ENCODE measurements around the gene RTKN2.

Gene RTKN2

GRCh38 chr10:62195675-62195926 lies 73.0 kb downstream of the RTKN2 start:
- H4K20me1 ChIP-seq (ENCODE audit: insufficient read depth), result no peaks in the 10 kb centered on the region
- no peaks in the 10 kb centered on the region for H3K27me3 ChIP-seq (ENCODE audit: insufficient read depth, low read depth)
- TF ChIP-seq, protein P1, sequence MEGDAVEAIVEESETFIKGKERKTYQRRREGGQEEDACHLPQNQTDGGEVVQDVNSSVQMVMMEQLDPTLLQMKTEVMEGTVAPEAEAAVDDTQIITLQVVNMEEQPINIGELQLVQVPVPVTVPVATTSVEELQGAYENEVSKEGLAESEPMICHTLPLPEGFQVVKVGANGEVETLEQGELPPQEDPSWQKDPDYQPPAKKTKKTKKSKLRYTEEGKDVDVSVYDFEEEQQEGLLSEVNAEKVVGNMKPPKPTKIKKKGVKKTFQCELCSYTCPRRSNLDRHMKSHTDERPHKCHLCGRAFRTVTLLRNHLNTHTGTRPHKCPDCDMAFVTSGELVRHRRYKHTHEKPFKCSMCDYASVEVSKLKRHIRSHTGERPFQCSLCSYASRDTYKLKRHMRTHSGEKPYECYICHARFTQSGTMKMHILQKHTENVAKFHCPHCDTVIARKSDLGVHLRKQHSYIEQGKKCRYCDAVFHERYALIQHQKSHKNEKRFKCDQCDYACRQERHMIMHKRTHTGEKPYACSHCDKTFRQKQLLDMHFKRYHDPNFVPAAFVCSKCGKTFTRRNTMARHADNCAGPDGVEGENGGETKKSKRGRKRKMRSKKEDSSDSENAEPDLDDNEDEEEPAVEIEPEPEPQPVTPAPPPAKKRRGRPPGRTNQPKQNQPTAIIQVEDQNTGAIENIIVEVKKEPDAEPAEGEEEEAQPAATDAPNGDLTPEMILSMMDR (conservative IDR thresholded peaks at IDR 0.05; ENCODE audit: low read depth, low read length), result no peak
- no peak overlapping the region for H3K27ac ChIP-seq
- no peak overlapping the region for H3K4me2 ChIP-seq
- H3K36me3 ChIP-seq (ENCODE audit: insufficient read depth), result no peaks in the 10 kb centered on the region
- H3K4me1 ChIP-seq (ENCODE audit: low read depth, poor library complexity, severe bottlenecking), result peaks cover 18% of the 10 kb centered on the region
- no peaks in the 10 kb centered on the region for H3K79me2 ChIP-seq (ENCODE audit: insufficient read depth, low read depth)
- no peak overlapping the region for H2AFZ ChIP-seq (ENCODE audit: low read depth)
- no peak overlapping the region for H3K9ac ChIP-seq
- H3K4me3 ChIP-seq (IDR thresholded peaks at IDR 0.05; ENCODE audit: insufficient read depth, low read depth, low read length), result no peak overlapping the region

- TF ChIP-seq, protein P1 (conservative IDR thresholded peaks at IDR 0.05; ENCODE audit: low read depth, low read length), result no peak
- no peak overlapping the region for H3K4me2 ChIP-seq
- no peak overlapping the region for H3K27ac ChIP-seq
- H3K79me2 ChIP-seq (ENCODE audit: insufficient read depth, low read depth), result no peaks in the 10 kb centered on the region
- no peaks in the 10 kb centered on the region for H3K36me3 ChIP-seq (ENCODE audit: insufficient read depth)
- peaks cover 14% of the 10 kb centered on the region for H3K4me1 ChIP-seq (ENCODE audit: low read depth, poor library complexity, severe bottlenecking)
- H4K20me1 ChIP-seq (ENCODE audit: insufficient read depth), result no peaks in the 10 kb centered on the region
- no peak overlapping the region for H3K9ac ChIP-seq
- H2AFZ ChIP-seq (ENCODE audit: low read depth), result no peak overlapping the region
- H3K4me3 ChIP-seq (IDR thresholded peaks at IDR 0.05; ENCODE audit: insufficient read depth, low read depth, low read length), result no peak overlapping the region
- H3K27me3 ChIP-seq (ENCODE audit: insufficient read depth, low read depth), result no peaks in the 10 kb centered on the region
These were observed 73.5 kb downstream of the RTKN2 start for GRCh38 chr10:62194924-62195674.

- no peak overlapping the region for H3K4me3 ChIP-seq (IDR thresholded peaks at IDR 0.05; ENCODE audit: insufficient read depth, low read depth, low read length)
- H3K9ac ChIP-seq, result no peak overlapping the region
- no peaks in the 10 kb centered on the region for H3K4me1 ChIP-seq (ENCODE audit: low read depth, poor library complexity, severe bottlenecking)
- H4K20me1 ChIP-seq (ENCODE audit: insufficient read depth), result no peaks in the 10 kb centered on the region
- H2AFZ ChIP-seq (ENCODE audit: low read depth), result no peak overlapping the region
- no peak overlapping the region for H3K4me2 ChIP-seq
- TF ChIP-seq, protein P1 (conservative IDR thresholded peaks at IDR 0.05; ENCODE audit: low read depth, low read length), result no peak
- H3K79me2 ChIP-seq (ENCODE audit: insufficient read depth, low read depth), result no peaks in the 10 kb centered on the region
- no peaks in the 10 kb centered on the region for H3K36me3 ChIP-seq (ENCODE audit: insufficient read depth)
- H3K27ac ChIP-seq, result no peak overlapping the region
- no peaks in the 10 kb centered on the region for H3K27me3 ChIP-seq (ENCODE audit: insufficient read depth, low read depth)
These were observed 75.2 kb downstream of the RTKN2 start for GRCh38 chr10:62193479-62193878.

GRCh38 chr10:62189131-62189530 lies 79.5 kb downstream of the RTKN2 start:
- TF ChIP-seq, protein P1 (conservative IDR thresholded peaks at IDR 0.05; ENCODE audit: low read depth, low read length), result no peak
- Histone ChIP-seq H3K4me1 (ENCODE audit: low read depth, poor library complexity, severe bottlenecking) (peaks cover 10% of the 10 kb centered on the region), H2AFZ (ENCODE audit: low read depth) (no peak overlapping the region)

More at GRCh38 chr10:62189131-62189530, 79.5 kb downstream of the RTKN2 start:
- Histone ChIP-seq H3K4me3 (IDR thresholded peaks at IDR 0.05; ENCODE audit: insufficient read depth, low read depth, low read length) (no peak overlapping the region), H3K4me2 (no peak overlapping the region), H3K9ac (no peak overlapping the region), H3K27ac (no peak overlapping the region), H4K20me1 (ENCODE audit: insufficient read depth) (no peaks in the 10 kb centered on the region), H3K36me3 (ENCODE audit: insufficient read depth) (no peaks in the 10 kb centered on the region), H3K27me3 (ENCODE audit: insufficient read depth, low read depth) (no peaks in the 10 kb centered on the region), H3K79me2 (ENCODE audit: insufficient read depth, low read depth) (no peaks in the 10 kb centered on the region)

All from KMS-11 (cell line).